GM12874 (cell line): ENCODE measurements around the gene PPP2R2C.

Source experiments
- CTCF ChIP-seq: IDR thresholded peaks from 2 replicates; pipeline ENCODE4 v1.5.1; 2011; ENCODE audit warnings: low read depth, mild to moderate bottlenecking, control low read depth, low read length, moderate library complexity; ENCODE audit not compliant: insufficient read depth

The PPP2R2C gene

GRCh38 chr4:6271206-6271605, 201.2 kb downstream of the PPP2R2C start:
- TF ChIP-seq CTCF, result no peak

- no peak for TF ChIP-seq CTCF
Observed at GRCh38 chr4:6270636-6271121, 201.7 kb downstream of the PPP2R2C start.
